T-helper 2 cell (primary cell): ENCODE measurements around the gene NOX3.
"Not testable (repeated sequence)": the region's sequence is repeated elsewhere in the genome, so short reads cannot be mapped to it uniquely, and the experiment has no call there.

Experiments used
- DNase-seq, 5 experiments: peaks; one replicate each; pipeline versions ENCODE4 v3.0.0 to v3.0.0-alpha.2; 2012 to 2022

Gene NOX3

GRCh38 chr6:155364844-155365437 lies 90.7 kb downstream of the NOX3 start:
- DNase-seq = no peak

- DNase-seq = not testable (repeated sequence)
Observed at GRCh38 chr6:155364021-155364420, 91.6 kb downstream of the NOX3 start.

- not testable (repeated sequence) for DNase-seq
Observed at GRCh38 chr6:155362968-155363632, 92.5 kb downstream of the NOX3 start.

- no peak for DNase-seq
Observed at GRCh38 chr6:155354167-155354566, 101.5 kb downstream of the NOX3 start.

- no peak for DNase-seq
Observed at GRCh38 chr6:155352811-155353210, 102.8 kb downstream of the NOX3 start.

GRCh38 chr6:155352130-155352420 lies 103.6 kb downstream of the NOX3 start:
- DNase-seq = no peak

- no peak for DNase-seq
Observed at GRCh38 chr6:155351273-155352129, 104.1 kb downstream of the NOX3 start.

- DNase-seq = no peak
Observed at GRCh38 chr6:155349956-155350355, 105.7 kb downstream of the NOX3 start.

- DNase-seq = no peak
Observed at GRCh38 chr6:155349129-155349528, 106.5 kb downstream of the NOX3 start.

- no peak for DNase-seq
Observed at GRCh38 chr6:155347800-155348199, 107.8 kb downstream of the NOX3 start.

GRCh38 chr6:155346957-155347356 lies 108.7 kb downstream of the NOX3 start:
- DNase-seq = no peak
